KOPT-K1 (cell line): ENCODE results near the gene LCN15.
"Not testable (repeated sequence)": the region's sequence is repeated elsewhere in the genome, so short reads cannot be mapped to it uniquely, and the experiment has no call there.

Source experiments
- H3K27ac ChIP-seq: fragments of 200-600 bp; sonication (generic); 2 replicates; pipeline ENCODE4 v1.5.1; 2016; ENCODE audit warnings: antibody characterized with exemption, mild to moderate bottlenecking, low read depth, low read length; ENCODE audit not compliant: poor library complexity, severe bottlenecking
- H3K36me3 ChIP-seq: fragments of 200-600 bp; sonication (generic); 2 replicates; pipeline ENCODE4 v1.5.1; 2017; ENCODE audit warnings: antibody characterized with exemption, mild to moderate bottlenecking, low read length, moderate library complexity; ENCODE audit not compliant: insufficient read depth
- H3K9me3 ChIP-seq: fragments of 200-600 bp; sonication (generic); 2 replicates; pipeline ENCODE4 v1.5.1; 2017; ENCODE audit warnings: antibody characterized with exemption, low read length, mild to moderate bottlenecking; ENCODE audit not compliant: insufficient read depth, poor library complexity, severe bottlenecking

LCN15 gene

GRCh38 chr9:136764301-136764891, at the start of gene LCN15:
TSS of gene LCN15 (minus strand) at chr9:136764518. CDS start at chr9:136764488, 30 bp downstream.
- H3K27ac ChIP-seq, result no peak within 1 kb of the TSS
- no peaks in the 10 kb centered on the region for H3K9me3 ChIP-seq
- H3K36me3 ChIP-seq, result no peaks in the 10 kb centered on the region

- Histone ChIP-seq H3K27ac (peak overlapping the region; percentile 84), H3K36me3 (peaks cover 40% of the 10 kb centered on the region)
Measured at GRCh38 chr9:136808806-136809158, 44.5 kb upstream of the LCN15 start.

GRCh38 chr9:136808075-136808805, 43.9 kb upstream of the LCN15 start:
- Histone ChIP-seq H3K27ac (peak overlapping the region; percentile 84), H3K36me3 (peaks cover 34% of the 10 kb centered on the region), H3K9me3 (no peaks in the 10 kb centered on the region)

More at GRCh38 chr9:136808806-136809158, 44.5 kb upstream of the LCN15 start:
- no peaks in the 10 kb centered on the region for H3K9me3 ChIP-seq

DNA sequence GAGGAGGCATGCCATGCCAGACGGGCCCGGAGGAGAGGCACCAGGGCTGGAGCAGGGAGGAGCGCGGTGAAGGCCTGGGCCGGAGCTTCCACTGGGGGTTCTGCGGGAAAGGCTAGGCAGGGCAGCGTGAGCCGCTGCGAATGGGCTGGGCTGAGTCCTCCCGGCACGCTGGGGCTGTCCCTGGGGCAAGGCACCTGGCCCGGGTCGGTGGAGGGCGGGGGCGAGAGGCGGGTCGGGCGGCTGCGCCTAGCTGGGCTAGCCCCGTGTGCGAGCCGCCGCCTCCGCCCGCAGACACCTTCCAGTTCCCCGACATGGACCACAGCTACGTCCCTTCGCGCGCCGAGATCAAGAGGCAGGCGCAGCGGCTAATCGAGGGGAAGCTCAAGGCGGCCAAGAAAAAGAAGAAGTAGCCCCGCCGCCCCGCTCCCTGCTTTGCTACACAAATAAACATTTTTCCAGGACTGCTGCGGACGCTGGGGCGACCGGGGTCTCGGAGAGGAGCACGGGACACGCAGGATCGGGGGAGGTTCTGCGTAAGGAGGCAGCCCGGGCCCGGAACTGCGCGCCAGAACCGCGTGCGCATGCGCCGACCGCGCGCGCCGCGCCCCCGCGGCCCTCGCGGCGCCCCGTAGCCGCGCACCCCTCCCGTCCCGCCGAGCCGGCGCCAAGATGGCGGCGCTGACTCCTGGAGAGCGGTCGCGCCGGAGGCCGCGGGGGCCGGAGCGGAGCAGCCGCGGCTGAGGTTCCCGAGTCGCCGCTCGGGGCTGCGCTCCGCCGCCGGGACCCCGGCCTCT, 43.2 kb upstream of the LCN15 start, which contains the start of gene RABL6:
Gene RABL6 (plus strand): TSS at position 668 of the 794 bp plus-strand sequence. CDS start 249 bp downstream, outside the sequence.
- peak within 1 kb of the TSS; percentile 84 for H3K27ac ChIP-seq
- no peaks in the 10 kb centered on the region for H3K9me3 ChIP-seq
- peaks cover 27% of the 10 kb centered on the region; the same call in 1 of the 2 replicates for H3K36me3 ChIP-seq

GRCh38 chr9:136806631-136807201, 42.4 kb upstream of the LCN15 start:
- H3K36me3 ChIP-seq, result peaks cover 21% of the 10 kb centered on the region; the same call in 1 of the 2 replicates
- H3K9me3 ChIP-seq, result no peaks in the 10 kb centered on the region
- H3K27ac ChIP-seq, result peak overlapping the region; percentile 84

DNA sequence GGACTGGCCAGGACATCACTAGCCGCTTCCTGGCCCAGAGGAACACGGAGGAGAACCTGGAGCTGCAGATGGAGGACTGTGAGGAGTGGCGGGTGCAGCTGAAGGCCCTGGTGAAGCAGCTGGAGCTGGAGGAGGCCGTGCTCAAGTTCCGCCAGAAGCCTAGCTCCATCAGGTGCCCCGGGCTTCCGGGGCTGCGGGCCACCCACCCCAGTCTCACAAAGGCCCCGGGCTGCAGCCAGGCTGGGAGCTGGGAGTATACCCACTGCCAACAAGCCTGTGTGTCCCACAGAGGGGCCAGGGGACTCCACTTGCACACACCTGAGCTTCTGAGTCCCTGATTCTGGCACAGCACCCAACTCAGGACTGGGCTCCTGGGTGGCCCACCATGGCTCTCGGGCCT, 41.7 kb upstream of the LCN15 start:
- Histone ChIP-seq H3K36me3 (peaks cover 14% of the 10 kb centered on the region; the same call in 1 of the 2 replicates), H3K27ac (no peak overlapping the region), H3K9me3 (no peaks in the 10 kb centered on the region)

- no peaks in the 10 kb centered on the region for H3K9me3 ChIP-seq
- H3K27ac ChIP-seq, result no peak overlapping the region
- peaks cover 6% of the 10 kb centered on the region; the same call in 1 of the 2 replicates for H3K36me3 ChIP-seq
Measured at GRCh38 chr9:136805207-136805740, 41.0 kb upstream of the LCN15 start.

DNA sequence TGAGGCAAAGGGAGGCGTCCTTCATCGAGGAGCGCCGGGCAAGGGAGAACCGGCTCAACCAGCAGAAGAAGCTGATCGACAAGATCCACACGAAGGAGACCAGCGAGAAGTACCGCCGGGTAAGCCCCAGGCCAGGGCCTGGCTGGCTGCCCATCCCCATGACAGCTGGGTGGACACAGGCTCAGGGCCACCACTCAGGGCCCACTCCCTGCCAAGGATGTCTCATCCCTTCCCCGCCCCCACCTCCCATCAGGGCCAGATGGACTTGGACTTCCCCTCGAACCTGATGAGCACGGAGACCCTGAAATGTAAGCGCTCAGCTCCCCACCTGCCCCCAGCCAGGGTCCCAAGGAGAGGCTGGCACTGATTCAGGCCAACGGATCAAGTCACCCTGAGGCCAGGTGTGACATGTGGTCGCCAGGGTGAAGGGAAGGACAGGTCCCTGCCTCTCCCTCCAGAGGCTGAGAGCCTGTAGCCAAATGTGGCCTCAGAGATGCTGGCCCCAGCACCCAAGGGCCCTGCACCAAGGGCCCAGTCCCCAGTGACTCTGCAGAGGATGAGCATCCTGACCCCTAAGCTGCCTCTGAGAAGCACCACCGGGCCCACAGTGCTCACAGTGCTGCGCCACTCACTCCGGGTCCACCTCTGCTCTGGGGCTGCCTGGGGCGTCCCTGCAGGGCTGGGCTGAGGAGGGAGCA, 40.3 kb upstream of the LCN15 start:
- Histone ChIP-seq H3K36me3 (peaks cover under 1% of the 10 kb centered on the region; the same call in 1 of the 2 replicates), H3K27ac (no peak overlapping the region), H3K9me3 (no peaks in the 10 kb centered on the region)

GRCh38 chr9:136803551-136804508, 39.5 kb upstream of the LCN15 start:
- H3K9me3 ChIP-seq, result no peaks in the 10 kb centered on the region
- H3K27ac ChIP-seq, result no peak overlapping the region
- no peaks in the 10 kb centered on the region; the same call in 1 of the 2 replicates for H3K36me3 ChIP-seq

DNA sequence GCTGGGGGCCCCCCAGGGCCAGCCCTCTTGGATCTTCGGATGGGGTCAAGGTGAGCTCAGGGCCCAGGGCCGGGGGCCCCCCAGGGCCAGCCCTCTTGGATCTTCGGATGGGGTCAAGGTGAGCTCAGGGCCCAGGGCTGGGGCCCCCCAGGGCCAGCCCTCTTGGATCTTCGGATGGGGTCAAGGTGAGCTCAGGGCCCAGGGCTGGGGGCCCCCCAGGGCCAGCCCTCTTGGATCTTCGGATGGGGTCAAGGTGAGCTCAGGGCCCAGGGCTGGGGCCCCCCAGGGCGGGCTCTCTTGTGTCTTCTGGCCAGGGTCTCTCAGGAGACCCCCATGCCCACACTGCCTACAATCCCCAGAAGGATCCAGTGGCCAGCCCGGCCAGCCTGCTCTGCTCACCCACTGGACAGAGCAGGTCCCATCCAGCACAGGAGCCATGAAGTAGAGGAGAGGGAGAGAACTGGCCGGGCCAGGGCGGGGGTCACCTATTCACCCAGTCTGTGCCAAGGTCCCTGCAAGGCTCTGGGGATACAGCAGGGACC, 38.8 kb upstream of the LCN15 start:
- H3K27ac ChIP-seq, H3K36me3 ChIP-seq: not testable (repeated sequence)

GRCh38 chr9:136802321-136802720, 38.0 kb upstream of the LCN15 start:
- no peak overlapping the region for H3K27ac ChIP-seq
- H3K9me3 ChIP-seq, result no peaks in the 10 kb centered on the region
- no peaks in the 10 kb centered on the region; the same call in 1 of the 2 replicates for H3K36me3 ChIP-seq

More for the DNA sequence above, 38.8 kb upstream of the LCN15 start:
- not testable (repeated sequence) for H3K9me3 ChIP-seq

DNA sequence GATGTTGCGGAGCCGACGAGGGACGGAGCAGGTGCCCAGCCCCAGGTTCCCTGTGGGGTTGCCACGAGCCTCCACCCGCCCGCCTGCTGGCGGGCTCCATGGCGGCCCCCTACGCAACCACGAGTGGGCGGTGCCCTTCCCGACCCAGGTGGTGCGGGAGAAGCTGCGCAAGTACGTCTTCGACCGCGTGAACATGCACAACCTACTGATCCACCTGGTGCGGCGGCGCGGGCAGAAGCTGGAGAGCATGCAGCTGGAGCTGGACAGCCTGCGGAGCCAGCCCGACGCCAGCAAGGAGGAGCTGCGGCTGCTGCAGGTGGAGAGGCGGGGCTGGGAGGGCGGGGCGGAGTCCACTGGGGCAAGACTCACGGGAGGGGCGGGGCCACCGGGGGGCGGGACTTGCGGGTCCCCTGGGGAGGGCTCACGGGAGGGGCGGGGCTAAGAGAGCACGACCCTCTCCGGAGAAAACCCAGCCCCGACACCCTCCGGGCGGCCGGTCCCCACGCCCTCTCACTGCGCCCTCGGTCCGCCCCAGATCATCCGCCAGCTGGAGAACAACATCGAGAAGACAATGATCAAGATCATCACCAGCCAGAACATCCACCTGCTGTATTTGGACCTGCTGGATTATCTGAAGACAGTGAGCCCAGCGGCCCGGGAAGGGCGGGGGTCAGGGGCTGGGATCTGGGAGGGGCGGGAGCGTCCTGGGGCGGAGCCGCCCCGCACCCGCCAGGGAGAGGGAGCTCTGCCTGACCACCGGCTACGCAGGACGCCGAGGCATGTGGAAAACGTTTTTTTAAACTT, 35.7 kb upstream of the LCN15 start:
- Histone ChIP-seq H3K27ac (no peak overlapping the region), H3K9me3 (no peaks in the 10 kb centered on the region), H3K36me3 (no peaks in the 10 kb centered on the region)
